ENCODE data around the gene CCDC57.

DNA sequence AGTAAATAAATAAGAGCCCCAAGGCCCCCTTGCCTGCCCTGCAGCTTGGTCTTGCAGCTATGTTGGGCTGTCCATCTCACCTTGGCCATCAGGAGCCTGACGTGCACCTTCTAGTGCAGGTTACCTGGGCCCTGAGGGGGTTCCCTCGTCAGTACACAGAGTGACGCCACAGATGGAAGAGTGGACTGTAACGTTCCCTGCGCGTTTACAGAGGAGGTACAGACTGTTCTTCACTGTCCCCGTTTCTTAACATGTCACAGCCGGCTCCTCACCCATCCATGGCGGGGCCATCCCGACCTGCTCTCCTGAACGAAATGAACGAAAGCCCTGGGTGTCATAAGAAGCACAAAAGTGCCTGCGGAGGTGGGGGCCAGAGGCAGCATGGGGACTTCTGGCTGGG is 98.7 kb downstream of the CCDC57 start:
- no peak for TF ChIP-seq EZH2 (IDR thresholded peaks at IDR 0.05; ENCODE audit: low read depth)
- TF ChIP-seq, protein P1, sequence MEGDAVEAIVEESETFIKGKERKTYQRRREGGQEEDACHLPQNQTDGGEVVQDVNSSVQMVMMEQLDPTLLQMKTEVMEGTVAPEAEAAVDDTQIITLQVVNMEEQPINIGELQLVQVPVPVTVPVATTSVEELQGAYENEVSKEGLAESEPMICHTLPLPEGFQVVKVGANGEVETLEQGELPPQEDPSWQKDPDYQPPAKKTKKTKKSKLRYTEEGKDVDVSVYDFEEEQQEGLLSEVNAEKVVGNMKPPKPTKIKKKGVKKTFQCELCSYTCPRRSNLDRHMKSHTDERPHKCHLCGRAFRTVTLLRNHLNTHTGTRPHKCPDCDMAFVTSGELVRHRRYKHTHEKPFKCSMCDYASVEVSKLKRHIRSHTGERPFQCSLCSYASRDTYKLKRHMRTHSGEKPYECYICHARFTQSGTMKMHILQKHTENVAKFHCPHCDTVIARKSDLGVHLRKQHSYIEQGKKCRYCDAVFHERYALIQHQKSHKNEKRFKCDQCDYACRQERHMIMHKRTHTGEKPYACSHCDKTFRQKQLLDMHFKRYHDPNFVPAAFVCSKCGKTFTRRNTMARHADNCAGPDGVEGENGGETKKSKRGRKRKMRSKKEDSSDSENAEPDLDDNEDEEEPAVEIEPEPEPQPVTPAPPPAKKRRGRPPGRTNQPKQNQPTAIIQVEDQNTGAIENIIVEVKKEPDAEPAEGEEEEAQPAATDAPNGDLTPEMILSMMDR (conservative IDR thresholded peaks at IDR 0.05), result no peak

All from PC-9 (cell line).